A673 (cell line): ENCODE results near the gene SH3RF3. TPM values are rescaled to one million over a fixed set of nuclear protein-coding genes. Genes with fewer than 3 reads are reported as not detected.

Experiments used
- BruUV-seq: library from RNA; stranded (reverse); fragments of 400-500 nt; replicated peaks from 2 replicates; lab custom pipeline; 2021; lab: Mats Ljungman, UMichigan
- CTCF ChIA-PET: fragments of 300-600 bp; sonication (Branson Sonifier 250); formaldehyde crosslinking; loops from one replicate; lab custom pipeline; 2022; ENCODE audit warnings: antibody characterized with exemption; lab: Charles Lee
- POLR2A ChIA-PET: fragments of 300-600 bp; sonication (Branson Sonifier 250); formaldehyde crosslinking; loops from one replicate; lab custom pipeline; 2022; ENCODE audit warnings: antibody characterized with exemption; ENCODE audit not compliant: low non-redundant PET; lab: Charles Lee
- DNase-seq: peaks from one replicate; pipeline ENCODE4 v3.0.0-alpha.2; 2015; ENCODE audit warnings: low spot score
- H3K27ac ChIP-seq: fragments of 200-600 bp; sonication (generic); 2 replicates; pipeline ENCODE4 v1.5.1; 2016; ENCODE audit warnings: mixed run types, low read depth, mild to moderate bottlenecking, mixed read lengths, antibody characterized with exemption, low read length; ENCODE audit not compliant: poor library complexity, severe bottlenecking
- H3K27me3 ChIP-seq: fragments of 200-600 bp; sonication (generic); replicated peaks from 2 replicates; pipeline ENCODE4 v1.6.1; 2017; ENCODE audit warnings: mixed run types, low read depth, mild to moderate bottlenecking, mixed read lengths, antibody characterized with exemption, low read length; ENCODE audit not compliant: insufficient read depth, poor library complexity
- H3K36me3 ChIP-seq: fragments of 200-600 bp; sonication (generic); 2 replicates; pipeline ENCODE4 v1.6.1; 2016; ENCODE audit warnings: mixed run types, mild to moderate bottlenecking, mixed read lengths, antibody characterized with exemption, low read length; ENCODE audit not compliant: insufficient read depth, poor library complexity, severe bottlenecking
- H3K4me1 ChIP-seq: fragments of 200-600 bp; sonication (generic); 2 replicates; pipeline ENCODE4 v1.6.1; 2017; ENCODE audit warnings: mixed run types, mild to moderate bottlenecking, mixed read lengths, antibody characterized with exemption, low read length; ENCODE audit not compliant: insufficient read depth, poor library complexity, severe bottlenecking
- H3K4me3 ChIP-seq: fragments of 200-600 bp; sonication (generic); 2 replicates; pipeline ENCODE4 v1.5.1; 2016; ENCODE audit warnings: low read depth, mixed run types, mild to moderate bottlenecking, mixed read lengths, low read length; ENCODE audit not compliant: poor library complexity, severe bottlenecking
- H3K9me3 ChIP-seq: fragments of 200-600 bp; sonication (generic); 2 replicates; pipeline ENCODE4 v1.6.1; 2016; ENCODE audit warnings: mixed run types, low read depth, mild to moderate bottlenecking, mixed read lengths, antibody characterized with exemption, low read length; ENCODE audit not compliant: poor library complexity, severe bottlenecking
- EZH2 ChIP-seq: fragments of 200-600 bp; sonication (generic); IDR thresholded peaks from 2 replicates; pipeline ENCODE4 v1.6.1; 2017; ENCODE audit warnings: borderline replicate concordance, low read depth, mild to moderate bottlenecking, mixed read lengths, antibody characterized with exemption, low read length; ENCODE audit not compliant: poor library complexity, severe bottlenecking
- intact Hi-C: fragments of 100-400 bp; cut with micrococcal nuclease; formaldehyde crosslinking; loops from one replicate; pipeline ENCODE4 v1.10.0; 2022; ENCODE audit not compliant: unreplicated experiment
- total RNA-seq: library from RNA; stranded (reverse); gene quantifications from 2 replicates; pipeline ENCODE4 v1.2.3, GENCODE V29; 2021
- TF ChIP-seq, protein P1 (sequence below): fragments of 300-800, 200-600 bp; sonication (generic); conservative IDR thresholded peaks from 2 replicates; pipeline ENCODE4 v1.5.1; 2017; ENCODE audit warnings: low read depth, mild to moderate bottlenecking, antibody characterized with exemption, low read length, moderate library complexity, mixed read lengths

Gene SH3RF3
- total RNA-seq, 1 experiment from 2014 or later = 0.15 TPM

DNA sequence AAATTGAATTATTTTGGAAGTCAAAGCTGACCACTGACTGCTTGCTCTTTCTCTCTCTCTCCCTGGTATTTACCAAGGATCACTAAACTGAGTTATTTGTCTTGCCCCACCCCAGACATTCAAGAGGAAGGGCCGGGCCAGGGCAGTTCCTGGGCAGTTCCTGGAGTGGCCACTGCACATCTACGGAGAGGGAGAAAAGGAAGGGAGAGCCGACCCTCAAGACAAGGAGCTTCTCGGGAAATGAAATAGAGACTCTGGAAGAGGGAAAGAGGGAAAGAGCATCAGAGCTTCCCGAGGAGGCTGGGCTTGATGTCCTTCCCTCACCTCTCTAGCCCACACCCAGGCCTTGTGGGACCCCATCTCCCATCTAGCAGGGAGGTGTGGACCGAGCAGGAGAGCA, 401.7 kb downstream of the SH3RF3 start:
- POLR2A ChIA-PET = no interaction called here
- no TSS peak for BruUV-seq
- TF ChIP-seq, protein P1, sequence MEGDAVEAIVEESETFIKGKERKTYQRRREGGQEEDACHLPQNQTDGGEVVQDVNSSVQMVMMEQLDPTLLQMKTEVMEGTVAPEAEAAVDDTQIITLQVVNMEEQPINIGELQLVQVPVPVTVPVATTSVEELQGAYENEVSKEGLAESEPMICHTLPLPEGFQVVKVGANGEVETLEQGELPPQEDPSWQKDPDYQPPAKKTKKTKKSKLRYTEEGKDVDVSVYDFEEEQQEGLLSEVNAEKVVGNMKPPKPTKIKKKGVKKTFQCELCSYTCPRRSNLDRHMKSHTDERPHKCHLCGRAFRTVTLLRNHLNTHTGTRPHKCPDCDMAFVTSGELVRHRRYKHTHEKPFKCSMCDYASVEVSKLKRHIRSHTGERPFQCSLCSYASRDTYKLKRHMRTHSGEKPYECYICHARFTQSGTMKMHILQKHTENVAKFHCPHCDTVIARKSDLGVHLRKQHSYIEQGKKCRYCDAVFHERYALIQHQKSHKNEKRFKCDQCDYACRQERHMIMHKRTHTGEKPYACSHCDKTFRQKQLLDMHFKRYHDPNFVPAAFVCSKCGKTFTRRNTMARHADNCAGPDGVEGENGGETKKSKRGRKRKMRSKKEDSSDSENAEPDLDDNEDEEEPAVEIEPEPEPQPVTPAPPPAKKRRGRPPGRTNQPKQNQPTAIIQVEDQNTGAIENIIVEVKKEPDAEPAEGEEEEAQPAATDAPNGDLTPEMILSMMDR = no peak
- no peak for TF ChIP-seq EZH2
- DNase-seq = no peak
- no peaks in the 10 kb centered on the region for H3K36me3 ChIP-seq
- intact Hi-C loops = no loop called here
- CTCF ChIA-PET = no interaction called here
- H3K27me3 ChIP-seq = no peaks in the 10 kb centered on the region
- H3K27ac ChIP-seq = no peak overlapping the region
- H3K4me1 ChIP-seq = no peaks in the 10 kb centered on the region
- H3K4me3 ChIP-seq = no peak overlapping the region
- no peaks in the 10 kb centered on the region for H3K9me3 ChIP-seq

DNA sequence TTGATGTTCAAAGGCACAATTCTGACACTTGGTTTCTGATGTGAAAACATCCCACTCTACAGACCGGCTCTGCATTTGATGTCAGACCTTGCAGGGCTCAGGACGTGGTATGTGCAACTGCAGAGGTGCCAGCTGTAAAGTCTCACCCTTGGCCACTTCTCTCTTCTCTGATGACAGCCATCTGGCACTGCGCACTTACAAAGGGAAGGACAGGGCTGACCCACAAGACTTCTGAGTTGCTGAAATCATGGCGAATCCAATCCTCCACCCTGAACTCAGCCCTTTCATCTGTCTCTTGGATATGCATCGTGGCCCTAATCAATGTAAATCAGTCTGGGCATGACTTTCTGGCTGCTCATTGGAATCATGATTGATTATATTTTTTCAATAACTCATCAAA, 402.2 kb downstream of the SH3RF3 start:
- no peak for DNase-seq
- CTCF ChIA-PET = no interaction called here
- intact Hi-C loops = no loop called here
- H3K27me3 ChIP-seq = no peaks in the 10 kb centered on the region
- TF ChIP-seq, protein P1 = no peak
- no peak for TF ChIP-seq EZH2
- POLR2A ChIA-PET = no interaction called here
- H3K9me3 ChIP-seq = no peaks in the 10 kb centered on the region
- H3K4me3 ChIP-seq = no peak overlapping the region
- no peak overlapping the region for H3K27ac ChIP-seq
- H3K4me1 ChIP-seq = no peaks in the 10 kb centered on the region
- no peaks in the 10 kb centered on the region for H3K36me3 ChIP-seq
- BruUV-seq = no TSS peak

DNA sequence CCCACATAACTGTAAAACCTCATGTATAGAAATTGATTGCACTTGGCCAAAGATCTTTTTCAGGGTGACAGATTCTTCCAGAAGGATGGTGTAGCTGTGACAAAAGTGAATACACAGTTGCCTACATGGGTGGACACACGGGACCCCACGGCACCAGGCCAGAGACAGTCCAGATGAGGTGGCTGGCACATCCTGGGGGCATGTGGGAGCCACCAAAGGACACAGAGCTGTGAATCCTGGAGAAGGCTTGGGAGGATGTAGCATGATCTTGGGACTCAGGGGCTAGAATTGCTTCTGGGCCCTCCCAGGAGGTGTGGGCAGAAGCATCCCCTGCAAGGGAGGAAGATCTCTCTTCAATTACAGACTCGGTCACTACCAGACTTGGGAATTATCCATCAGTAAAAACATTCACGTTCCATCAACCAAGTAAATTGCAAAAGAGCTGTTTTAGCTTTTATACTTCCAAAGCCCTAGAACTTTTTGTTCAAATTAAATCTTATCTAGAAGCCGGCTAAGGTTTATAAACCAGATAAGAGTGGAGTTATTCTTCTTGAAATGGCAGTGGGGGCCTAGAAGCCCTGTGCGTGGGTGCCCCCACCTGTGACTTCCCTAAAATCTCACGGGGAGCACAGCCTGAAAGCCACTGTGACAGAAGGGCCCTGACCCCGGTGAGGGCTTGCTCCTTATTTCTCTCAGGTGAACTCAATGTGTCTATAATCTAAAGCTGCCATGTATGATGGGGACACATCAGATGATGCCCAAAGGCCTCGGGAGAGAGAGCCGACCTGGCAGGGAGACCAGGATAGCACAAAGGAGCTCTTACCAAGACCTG, 403.1 kb downstream of the SH3RF3 start:
- Histone ChIP-seq H3K4me3 (no peak overlapping the region), H3K27ac (no peak overlapping the region), H3K4me1 (no peaks in the 10 kb centered on the region), H3K9me3 (no peaks in the 10 kb centered on the region), H3K36me3 (no peaks in the 10 kb centered on the region), H3K27me3 (no peaks in the 10 kb centered on the region)
- no TSS peak for BruUV-seq
- CTCF ChIA-PET = no interaction called here
- no peak for TF ChIP-seq EZH2
- TF ChIP-seq, protein P1 = no peak
- intact Hi-C loops = no loop called here
- POLR2A ChIA-PET = no interaction called here
- DNase-seq = no peak
